Measurements from ENCODE around the gene MMP15. TPM values are rescaled to one million over a fixed set of nuclear protein-coding genes. Genes with fewer than 3 reads are reported as not detected.
A peak's percentile ranks its signal among the peaks of the same experiment; 100 is the strongest.

The MMP15 gene
- total and polyA plus RNA-seq, 11 donors = 22.1 to 84.7 (median 60.8) TPM

DNA sequence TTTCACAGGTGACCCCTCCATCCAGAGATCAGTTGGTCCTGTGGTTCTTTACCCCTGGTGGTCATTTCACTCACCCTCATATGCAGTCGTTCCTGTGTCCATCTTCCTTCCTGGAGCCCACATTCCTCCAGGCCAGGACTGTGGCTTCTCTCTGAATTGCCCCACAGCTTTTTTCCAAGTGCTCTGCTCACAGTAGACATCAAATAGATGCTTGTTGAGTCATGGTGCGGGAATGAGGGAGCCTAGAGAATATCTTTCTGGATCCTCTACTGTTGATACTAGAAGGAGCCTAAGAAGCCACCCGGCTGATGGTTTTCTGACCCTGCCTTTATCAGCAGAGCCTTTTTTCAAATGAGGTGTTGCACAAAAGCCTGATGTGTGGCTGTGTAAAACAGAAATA lies 13.9 kb upstream of the MMP15 start:
- H3K4me1 ChIP-seq = peaks cover 0 to 7% (median 0%) of the 10 kb centered on the region in 12 donors
- peaks cover 0 to 67% (median 25%) of the 10 kb centered on the region in 9 donors for H3K36me3 ChIP-seq

DNA sequence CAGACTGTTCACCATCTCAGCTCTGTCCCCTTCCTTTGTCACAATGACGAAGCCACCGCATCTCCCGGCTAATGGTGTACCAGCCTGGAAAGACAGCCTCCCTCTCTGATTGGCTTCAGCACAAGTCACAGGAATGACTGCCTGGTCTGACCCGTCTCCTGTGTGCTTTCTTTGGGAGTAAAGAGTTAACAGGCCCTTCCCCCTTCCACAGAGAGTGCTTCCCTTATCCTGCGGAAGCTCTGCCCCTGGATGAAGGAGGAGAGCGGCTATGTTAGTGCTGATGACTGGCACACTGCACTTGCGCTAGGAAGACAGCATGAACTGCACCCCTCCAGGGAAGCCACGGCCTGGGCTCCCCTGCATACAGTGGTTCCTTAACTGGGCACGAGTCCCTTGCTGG lies 13.1 kb upstream of the MMP15 start:
- H3K4me1 ChIP-seq = peaks cover 0 to 14% (median 0%) of the 10 kb centered on the region in 12 donors
- no peaks in the 10 kb centered on the region for H3K27me3 ChIP-seq
- ATAC-seq = no peak
- H3K27ac ChIP-seq = no peak overlapping the region
- no peaks in the 10 kb centered on the region for H3K9me3 ChIP-seq
- DNase-seq = peak in 3 of 5 donors; percentile 4 to 11 (median 11)
- peaks cover 0 to 67% (median 29%) of the 10 kb centered on the region in 9 donors for H3K36me3 ChIP-seq
- WGBS, 4 donors = 65 to 76% (median 70%) methylated on average over 9 of the region's 9 CpGs
- H3K4me3 ChIP-seq = no peak overlapping the region
- intact Hi-C loops (cut with DNase I) = loop anchor here in 1 of 10 donors (10.0 kb wide), 1 partner anchor 302 kb away; no protein-coding TSS in a partner anchor
- TF ChIP-seq POLR2A (IDR thresholded peaks at IDR 0.05) = no peak
- TF ChIP-seq, protein P1, sequence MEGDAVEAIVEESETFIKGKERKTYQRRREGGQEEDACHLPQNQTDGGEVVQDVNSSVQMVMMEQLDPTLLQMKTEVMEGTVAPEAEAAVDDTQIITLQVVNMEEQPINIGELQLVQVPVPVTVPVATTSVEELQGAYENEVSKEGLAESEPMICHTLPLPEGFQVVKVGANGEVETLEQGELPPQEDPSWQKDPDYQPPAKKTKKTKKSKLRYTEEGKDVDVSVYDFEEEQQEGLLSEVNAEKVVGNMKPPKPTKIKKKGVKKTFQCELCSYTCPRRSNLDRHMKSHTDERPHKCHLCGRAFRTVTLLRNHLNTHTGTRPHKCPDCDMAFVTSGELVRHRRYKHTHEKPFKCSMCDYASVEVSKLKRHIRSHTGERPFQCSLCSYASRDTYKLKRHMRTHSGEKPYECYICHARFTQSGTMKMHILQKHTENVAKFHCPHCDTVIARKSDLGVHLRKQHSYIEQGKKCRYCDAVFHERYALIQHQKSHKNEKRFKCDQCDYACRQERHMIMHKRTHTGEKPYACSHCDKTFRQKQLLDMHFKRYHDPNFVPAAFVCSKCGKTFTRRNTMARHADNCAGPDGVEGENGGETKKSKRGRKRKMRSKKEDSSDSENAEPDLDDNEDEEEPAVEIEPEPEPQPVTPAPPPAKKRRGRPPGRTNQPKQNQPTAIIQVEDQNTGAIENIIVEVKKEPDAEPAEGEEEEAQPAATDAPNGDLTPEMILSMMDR (IDR thresholded peaks at IDR 0.05) = no peak

More for the DNA sequence above, 13.9 kb upstream of the MMP15 start:
- DNase-seq (peak in 2 of 5 donors; percentile 0 to 1), ATAC-seq (no peak)
- no peak for TF ChIP-seq POLR2A (IDR thresholded peaks at IDR 0.05)
- TF ChIP-seq, protein P1 (IDR thresholded peaks at IDR 0.05) = no peak
- 78 to 86% (median 82%) methylated on average over 3 of the region's 3 CpGs for WGBS, 4 donors
- intact Hi-C loops (cut with DNase I) = loop anchor here in 1 of 10 donors (10.0 kb wide), 1 partner anchor 303 kb away; no protein-coding TSS in a partner anchor
- H3K9me3 ChIP-seq = no peaks in the 10 kb centered on the region
- no peak overlapping the region for H3K27ac ChIP-seq
- H3K27me3 ChIP-seq = no peaks in the 10 kb centered on the region
- H3K4me3 ChIP-seq = no peak overlapping the region

DNA sequence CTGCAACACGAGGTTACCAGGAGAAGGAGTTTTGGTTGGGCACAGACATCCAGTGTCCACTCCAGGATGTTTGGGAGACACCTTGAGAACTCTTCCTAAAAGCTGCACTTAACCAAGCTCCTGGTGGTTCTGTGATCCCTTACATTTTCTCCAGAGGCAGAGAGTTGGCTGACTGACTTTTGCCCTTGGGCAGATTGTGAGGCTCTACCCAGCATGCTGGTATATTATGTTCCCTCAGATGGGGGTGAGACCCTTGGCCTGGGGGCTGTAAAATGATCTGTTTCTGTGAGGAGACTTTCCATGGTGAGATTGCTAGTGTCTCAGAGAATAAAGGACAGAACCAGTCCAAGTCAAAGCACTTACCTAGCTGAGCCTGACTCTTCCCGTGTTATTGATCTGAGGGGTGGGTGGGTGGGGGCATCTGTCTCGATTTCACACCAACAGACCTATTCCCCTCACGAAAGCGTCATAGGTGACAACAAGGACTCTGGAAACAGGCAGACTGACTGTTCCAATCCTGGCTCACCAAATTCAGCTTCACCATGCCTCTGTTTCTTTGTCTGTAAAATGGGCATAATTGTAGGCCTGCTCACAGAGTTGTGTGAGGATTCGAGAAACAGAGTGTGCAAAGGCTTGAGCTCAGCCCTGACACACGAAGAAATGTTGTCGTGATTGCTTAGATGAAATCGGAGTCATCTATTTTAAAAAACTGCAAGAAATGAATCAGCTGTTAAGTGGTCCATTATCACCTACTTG lies 12.2 kb upstream of the MMP15 start:
- no peak for DNase-seq
- no peak overlapping the region for H3K4me3 ChIP-seq
- WGBS, 4 donors = 88 to 94% (median 91%) methylated on average over 6 to 9 of the region's 9 CpGs
- ATAC-seq = no peak
- H3K27ac ChIP-seq = no peak overlapping the region
- H3K27me3 ChIP-seq = no peaks in the 10 kb centered on the region
- intact Hi-C loops (cut with DNase I) = loop anchor here in 1 of 10 donors (10.0 kb wide), 1 partner anchor 301 kb away; no protein-coding TSS in a partner anchor
- no peak for TF ChIP-seq POLR2A (IDR thresholded peaks at IDR 0.05)
- TF ChIP-seq, protein P1 (IDR thresholded peaks at IDR 0.05) = no peak
- peaks cover 0 to 72% (median 36%) of the 10 kb centered on the region in 9 donors for H3K36me3 ChIP-seq
- no peaks in the 10 kb centered on the region for H3K9me3 ChIP-seq
- H3K4me1 ChIP-seq = peaks cover 0 to 15% (median 0%) of the 10 kb centered on the region in 12 donors

DNA sequence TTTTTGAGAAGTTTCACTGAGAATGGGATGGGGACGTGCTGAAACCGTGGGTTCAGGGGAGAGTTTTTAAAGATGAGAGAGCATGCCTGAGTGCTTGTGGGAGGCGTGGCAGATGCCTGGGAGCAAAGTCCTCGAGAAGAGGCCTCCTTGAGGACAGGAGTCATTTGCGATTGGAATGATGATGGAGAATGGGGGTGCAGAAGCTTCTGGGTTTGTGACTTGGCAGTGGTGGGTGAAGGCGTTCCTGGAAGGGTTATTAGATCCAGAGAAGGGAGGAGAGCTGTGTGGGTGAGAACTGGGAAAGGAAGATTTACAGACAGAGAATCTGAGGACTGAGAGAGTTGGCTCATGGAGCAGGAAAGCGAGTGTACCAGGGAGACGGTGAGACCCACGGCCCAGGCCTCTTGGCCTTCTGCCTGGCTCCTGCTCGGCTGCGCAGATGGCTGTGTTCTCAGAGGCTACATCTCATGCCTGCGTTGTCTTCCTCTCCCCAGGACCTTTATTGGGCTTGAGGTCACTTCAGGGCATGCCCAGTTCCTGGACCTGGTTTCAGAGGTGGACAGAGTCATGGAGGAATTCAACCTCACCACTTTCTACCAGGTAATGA lies 8.6 kb upstream of the MMP15 start:
- Histone ChIP-seq H3K27me3 (no peaks in the 10 kb centered on the region), H3K36me3 (peaks cover 0 to 75% (median 27%) of the 10 kb centered on the region in 9 donors), H3K4me1 (peaks cover 0 to 22% (median 8%) of the 10 kb centered on the region in 12 donors), H3K27ac (no peak overlapping the region), H3K9me3 (no peaks in the 10 kb centered on the region), H3K4me3 (no peak overlapping the region)
- no peak for TF ChIP-seq POLR2A (IDR thresholded peaks at IDR 0.05)
- TF ChIP-seq, protein P1 (IDR thresholded peaks at IDR 0.05) = no peak
- peak in 3 of 4 donors; percentile 13 to 52 (median 48) for ATAC-seq
- 49 to 71% (median 64%) methylated on average over 12 of the region's 12 CpGs for WGBS, 4 donors
- DNase-seq = peak in 3 of 5 donors; percentile 27 to 51 (median 37)
- intact Hi-C loops (cut with DNase I) = loop anchor here in 1 of 10 donors (10.0 kb wide), 1 partner anchor 298 kb away; no protein-coding TSS in a partner anchor

Measured in heart left ventricle (tissue), 16 donors.